ENCODE data around the gene ADGRV1.

Gene ADGRV1

GRCh38 chr5:91150234-91150633 is 591.6 kb downstream of the ADGRV1 start:
- H3K27ac ChIP-seq = no peak overlapping the region
- TF ChIP-seq, protein P1, sequence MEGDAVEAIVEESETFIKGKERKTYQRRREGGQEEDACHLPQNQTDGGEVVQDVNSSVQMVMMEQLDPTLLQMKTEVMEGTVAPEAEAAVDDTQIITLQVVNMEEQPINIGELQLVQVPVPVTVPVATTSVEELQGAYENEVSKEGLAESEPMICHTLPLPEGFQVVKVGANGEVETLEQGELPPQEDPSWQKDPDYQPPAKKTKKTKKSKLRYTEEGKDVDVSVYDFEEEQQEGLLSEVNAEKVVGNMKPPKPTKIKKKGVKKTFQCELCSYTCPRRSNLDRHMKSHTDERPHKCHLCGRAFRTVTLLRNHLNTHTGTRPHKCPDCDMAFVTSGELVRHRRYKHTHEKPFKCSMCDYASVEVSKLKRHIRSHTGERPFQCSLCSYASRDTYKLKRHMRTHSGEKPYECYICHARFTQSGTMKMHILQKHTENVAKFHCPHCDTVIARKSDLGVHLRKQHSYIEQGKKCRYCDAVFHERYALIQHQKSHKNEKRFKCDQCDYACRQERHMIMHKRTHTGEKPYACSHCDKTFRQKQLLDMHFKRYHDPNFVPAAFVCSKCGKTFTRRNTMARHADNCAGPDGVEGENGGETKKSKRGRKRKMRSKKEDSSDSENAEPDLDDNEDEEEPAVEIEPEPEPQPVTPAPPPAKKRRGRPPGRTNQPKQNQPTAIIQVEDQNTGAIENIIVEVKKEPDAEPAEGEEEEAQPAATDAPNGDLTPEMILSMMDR (IDR thresholded peaks at IDR 0.05) = no peak
- no peak for TF ChIP-seq ZFX (IDR thresholded peaks at IDR 0.05; ENCODE audit: borderline replicate concordance)

- H3K27ac ChIP-seq = no peak overlapping the region
- TF ChIP-seq, protein P1 (IDR thresholded peaks at IDR 0.05) = no peak
- no peak for TF ChIP-seq ZFX (IDR thresholded peaks at IDR 0.05; ENCODE audit: borderline replicate concordance)
These were observed 592.0 kb downstream of the ADGRV1 start for GRCh38 chr5:91150636-91151035.

- TF ChIP-seq, protein P1 (IDR thresholded peaks at IDR 0.05) = no peak
- no peak for TF ChIP-seq ZFX (IDR thresholded peaks at IDR 0.05; ENCODE audit: borderline replicate concordance)
- no peak overlapping the region for H3K27ac ChIP-seq
These were observed 593.4 kb downstream of the ADGRV1 start for GRCh38 chr5:91151947-91152346.

GRCh38 chr5:91154338-91154737 is 595.7 kb downstream of the ADGRV1 start:
- TF ChIP-seq, protein P1 (IDR thresholded peaks at IDR 0.05) = no peak
- no peak for TF ChIP-seq ZFX (IDR thresholded peaks at IDR 0.05; ENCODE audit: borderline replicate concordance)
- no peak overlapping the region for H3K27ac ChIP-seq

DNA sequence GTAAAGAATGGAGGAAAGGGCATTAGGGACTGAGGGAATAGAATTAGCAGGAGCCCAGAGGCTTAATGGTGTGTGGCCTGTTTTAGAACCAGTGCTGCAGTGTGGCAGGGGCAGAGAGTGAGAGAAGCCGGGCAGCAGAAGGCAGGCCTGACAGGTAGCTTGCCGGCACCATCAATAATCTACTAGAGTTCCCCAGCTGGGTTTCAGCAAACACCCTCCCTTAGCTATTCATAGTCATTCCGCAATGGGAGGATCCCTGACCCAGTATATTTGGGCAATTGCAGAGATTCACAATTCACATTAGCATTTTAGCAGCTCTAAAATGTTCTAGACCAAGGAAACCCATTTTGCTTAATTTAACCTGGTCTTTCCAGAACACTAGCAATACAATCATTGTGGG is 596.7 kb downstream of the ADGRV1 start:
- TF ChIP-seq, protein P1 (IDR thresholded peaks at IDR 0.05) = no peak
- TF ChIP-seq ZFX (IDR thresholded peaks at IDR 0.05; ENCODE audit: borderline replicate concordance) = no peak
- H3K27ac ChIP-seq = no peak overlapping the region

- H3K27ac ChIP-seq = no peak overlapping the region
- TF ChIP-seq ZFX (IDR thresholded peaks at IDR 0.05; ENCODE audit: borderline replicate concordance) = no peak
- TF ChIP-seq, protein P1 (IDR thresholded peaks at IDR 0.05) = no peak
These were observed 597.6 kb downstream of the ADGRV1 start for GRCh38 chr5:91156242-91156641.

- TF ChIP-seq ZFX (IDR thresholded peaks at IDR 0.05; ENCODE audit: borderline replicate concordance) = no peak
- TF ChIP-seq, protein P1 (IDR thresholded peaks at IDR 0.05) = no peak
These were observed 599.4 kb downstream of the ADGRV1 start for GRCh38 chr5:91158011-91158410.

More at GRCh38 chr5:91158011-91158410, 599.4 kb downstream of the ADGRV1 start:
- no peak overlapping the region for H3K27ac ChIP-seq

All from 22Rv1 (cell line).